ENCODE measurements around the gene RHBDL1. TPM values are rescaled to one million over a fixed set of nuclear protein-coding genes. Genes with fewer than 3 reads are reported as not detected.

Gene RHBDL1
- total RNA-seq, 1 donor from 2014 or later: 6.1 TPM

DNA sequence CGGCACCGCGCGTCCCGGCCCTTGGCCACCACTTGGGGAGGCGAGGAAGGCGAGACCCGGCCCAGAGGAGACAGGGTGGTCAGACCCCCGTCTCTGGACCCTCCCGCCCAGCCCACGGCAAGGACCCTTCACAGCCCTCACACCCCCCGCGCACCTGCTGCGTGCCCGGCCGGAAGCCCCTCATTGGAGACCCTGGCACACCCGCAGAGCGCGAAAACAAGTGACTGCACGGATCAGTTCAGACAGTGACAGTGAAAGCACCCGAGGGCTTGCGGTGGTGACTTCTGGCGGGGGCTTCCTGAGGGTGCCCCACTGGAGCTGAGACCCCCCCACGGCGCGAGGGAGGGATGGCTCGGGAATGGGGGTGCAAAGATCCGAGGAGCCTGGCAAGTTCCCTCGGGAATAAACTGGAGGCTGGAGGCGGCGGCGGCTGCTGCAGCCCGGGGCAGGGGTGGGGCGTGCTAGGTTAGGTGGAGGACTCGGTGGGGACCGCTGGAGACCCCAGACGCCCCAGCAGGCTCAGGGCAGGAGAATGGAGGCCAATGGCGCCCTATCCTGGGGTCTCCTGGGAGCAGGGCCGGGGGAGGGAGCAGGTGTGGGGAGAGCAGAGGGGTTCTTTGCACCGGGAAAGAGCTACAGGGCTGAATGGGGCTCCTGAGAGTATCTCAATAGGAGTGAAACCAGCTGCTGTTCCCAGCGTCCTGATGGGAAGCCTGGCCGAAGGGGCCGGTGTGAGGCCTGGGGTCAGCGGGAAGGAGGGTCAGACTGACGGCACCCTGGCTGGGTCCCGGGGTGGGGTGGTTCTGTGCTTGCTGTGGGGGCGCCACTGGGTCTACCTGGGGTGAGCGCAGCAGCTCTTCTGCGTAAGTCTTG, 31.0 kb downstream of the RHBDL1 start:
- peak overlapping the region; percentile 22 for H3K4me3 Mint-ChIP-seq
- H3K4me1 Mint-ChIP-seq: no peaks in the 10 kb centered on the region
- H3K27me3 Mint-ChIP-seq (ENCODE audit: low read depth): peaks cover 82% of the 10 kb centered on the region

DNA sequence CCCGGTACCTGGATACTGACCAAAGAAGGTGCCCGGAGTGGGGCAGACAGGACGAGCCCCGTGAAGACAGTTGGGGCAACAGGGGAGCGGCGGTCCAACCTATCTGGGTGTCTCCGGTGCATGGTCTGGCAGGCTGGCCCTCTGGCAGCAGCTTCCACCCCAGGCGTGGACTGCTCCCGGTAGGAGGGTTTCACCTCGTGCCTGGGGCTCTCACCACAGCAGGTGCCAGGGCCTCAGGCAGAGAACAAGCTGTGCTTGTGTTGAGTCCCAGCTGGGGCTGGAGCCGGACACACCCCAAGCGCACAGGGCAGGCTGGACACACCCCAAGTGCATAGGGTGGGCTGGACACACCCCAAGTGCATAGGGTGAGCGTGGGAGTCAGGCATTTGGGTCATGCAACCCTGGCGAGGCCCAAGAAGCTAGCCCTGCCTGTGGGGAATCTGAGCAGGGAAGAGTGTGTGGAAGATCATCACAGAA, 31.6 kb downstream of the RHBDL1 start:
- TF ChIP-seq, protein P1, sequence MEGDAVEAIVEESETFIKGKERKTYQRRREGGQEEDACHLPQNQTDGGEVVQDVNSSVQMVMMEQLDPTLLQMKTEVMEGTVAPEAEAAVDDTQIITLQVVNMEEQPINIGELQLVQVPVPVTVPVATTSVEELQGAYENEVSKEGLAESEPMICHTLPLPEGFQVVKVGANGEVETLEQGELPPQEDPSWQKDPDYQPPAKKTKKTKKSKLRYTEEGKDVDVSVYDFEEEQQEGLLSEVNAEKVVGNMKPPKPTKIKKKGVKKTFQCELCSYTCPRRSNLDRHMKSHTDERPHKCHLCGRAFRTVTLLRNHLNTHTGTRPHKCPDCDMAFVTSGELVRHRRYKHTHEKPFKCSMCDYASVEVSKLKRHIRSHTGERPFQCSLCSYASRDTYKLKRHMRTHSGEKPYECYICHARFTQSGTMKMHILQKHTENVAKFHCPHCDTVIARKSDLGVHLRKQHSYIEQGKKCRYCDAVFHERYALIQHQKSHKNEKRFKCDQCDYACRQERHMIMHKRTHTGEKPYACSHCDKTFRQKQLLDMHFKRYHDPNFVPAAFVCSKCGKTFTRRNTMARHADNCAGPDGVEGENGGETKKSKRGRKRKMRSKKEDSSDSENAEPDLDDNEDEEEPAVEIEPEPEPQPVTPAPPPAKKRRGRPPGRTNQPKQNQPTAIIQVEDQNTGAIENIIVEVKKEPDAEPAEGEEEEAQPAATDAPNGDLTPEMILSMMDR (IDR thresholded peaks at IDR 0.05; ENCODE audit: unreplicated experiment): no peak
- H3K36me3 Mint-ChIP-seq: no peaks in the 10 kb centered on the region
- H3K4me1 Mint-ChIP-seq: no peaks in the 10 kb centered on the region
- H3K27me3 Mint-ChIP-seq (ENCODE audit: low read depth): peaks cover 80% of the 10 kb centered on the region
- H3K27ac Mint-ChIP-seq: no peak overlapping the region
- DNase-seq (ENCODE audit: low spot score in 2 of 2, unreplicated experiment in 2 of 2): no peak
- H3K9me3 Mint-ChIP-seq: no peaks in the 10 kb centered on the region
- no peak overlapping the region for H3K4me3 Mint-ChIP-seq

More for the DNA sequence above, 31.0 kb downstream of the RHBDL1 start:
- Mint-ChIP-seq H3K9me3 (no peaks in the 10 kb centered on the region), H3K27ac (no peak overlapping the region), H3K36me3 (no peaks in the 10 kb centered on the region)
- TF ChIP-seq, protein P1 (IDR thresholded peaks at IDR 0.05; ENCODE audit: unreplicated experiment): no peak
- DNase-seq (ENCODE audit: low spot score in 2 of 2, unreplicated experiment in 2 of 2): no peak

DNA sequence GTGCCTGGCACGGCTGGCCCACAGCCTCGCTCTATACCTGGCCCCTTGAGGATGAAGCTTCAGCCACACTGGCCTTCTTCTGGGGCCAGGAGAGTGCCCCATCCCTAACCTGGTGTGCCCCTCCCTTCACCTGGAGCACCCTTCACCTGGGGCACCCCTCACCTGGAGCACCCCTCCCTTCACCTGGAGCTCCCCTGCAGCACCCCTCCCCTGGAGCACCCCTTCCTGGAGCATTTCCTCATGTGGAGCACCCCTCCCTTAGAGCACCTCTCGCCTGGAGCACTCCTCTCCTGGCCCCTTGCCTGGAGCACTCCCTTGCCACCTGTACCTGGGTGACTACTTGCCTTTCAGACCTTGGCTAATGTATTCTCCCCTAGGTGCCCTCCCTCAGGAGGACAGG, 32.5 kb downstream of the RHBDL1 start:
- H3K4me3 Mint-ChIP-seq: no peak overlapping the region
- no peak overlapping the region for H3K27ac Mint-ChIP-seq
- no peaks in the 10 kb centered on the region for H3K36me3 Mint-ChIP-seq
- no peaks in the 10 kb centered on the region for H3K9me3 Mint-ChIP-seq
- H3K27me3 Mint-ChIP-seq (ENCODE audit: low read depth): peaks cover 78% of the 10 kb centered on the region
- TF ChIP-seq, protein P1 (IDR thresholded peaks at IDR 0.05; ENCODE audit: unreplicated experiment): no peak
- H3K4me1 Mint-ChIP-seq: no peaks in the 10 kb centered on the region
- no peak for DNase-seq (ENCODE audit: low spot score in 2 of 2, unreplicated experiment in 2 of 2)

GRCh38 chr16:708959-709358, 33.5 kb downstream of the RHBDL1 start:
- DNase-seq (ENCODE audit: low spot score in 2 of 2, unreplicated experiment in 2 of 2): no peak
- no peaks in the 10 kb centered on the region for H3K36me3 Mint-ChIP-seq
- H3K27me3 Mint-ChIP-seq (ENCODE audit: low read depth): peaks cover 75% of the 10 kb centered on the region
- TF ChIP-seq, protein P1 (IDR thresholded peaks at IDR 0.05; ENCODE audit: unreplicated experiment): no peak
- H3K9me3 Mint-ChIP-seq: no peaks in the 10 kb centered on the region
- no peaks in the 10 kb centered on the region for H3K4me1 Mint-ChIP-seq
- no peak overlapping the region for H3K4me3 Mint-ChIP-seq
- no peak overlapping the region for H3K27ac Mint-ChIP-seq

DNA sequence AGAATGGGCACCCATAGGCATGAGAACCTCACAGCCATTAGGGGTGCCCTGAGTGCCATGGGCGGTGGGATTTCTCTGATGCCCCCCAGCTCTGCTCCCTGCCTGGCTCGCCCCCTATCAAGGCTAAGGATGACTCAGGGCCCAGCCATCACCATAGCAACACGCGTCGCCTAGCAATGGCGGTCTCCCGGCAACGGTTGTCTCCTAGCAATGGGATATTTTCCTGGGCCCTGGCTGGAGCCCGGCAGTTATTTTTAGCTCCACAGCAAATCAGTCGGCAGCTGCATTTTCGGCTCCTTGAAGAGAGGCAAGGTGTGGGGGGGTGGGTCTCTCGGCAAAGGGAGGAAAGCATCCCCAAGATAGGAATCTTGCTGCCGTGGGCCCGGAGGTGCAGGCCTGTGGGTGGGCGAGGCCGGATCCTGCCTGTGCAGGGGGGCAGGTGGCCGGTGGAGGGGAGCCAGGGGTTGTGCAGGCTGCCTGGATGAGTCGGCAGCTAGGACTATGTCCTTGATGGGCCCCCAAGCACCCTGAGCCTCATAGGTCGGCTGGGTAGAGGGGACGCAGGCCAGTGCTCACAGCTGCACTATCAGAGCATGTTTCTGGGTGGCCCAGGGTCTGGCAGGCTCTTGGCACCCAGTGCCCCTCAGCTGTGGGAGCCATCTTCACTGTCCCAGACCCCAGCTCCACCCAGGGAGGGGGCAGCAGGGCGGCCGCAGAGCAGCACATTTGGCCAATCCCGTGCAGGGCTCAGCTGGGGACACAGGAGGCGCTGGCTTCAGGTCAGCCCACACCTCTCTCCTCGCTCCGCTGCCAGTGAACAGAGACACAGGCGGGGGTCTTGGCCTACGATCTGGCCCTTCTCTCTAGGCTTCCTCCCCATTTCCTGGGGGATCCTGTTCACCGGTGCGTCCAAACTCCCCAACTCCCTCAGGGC, 34.4 kb downstream of the RHBDL1 start:
- TF ChIP-seq, protein P1 (IDR thresholded peaks at IDR 0.05; ENCODE audit: unreplicated experiment): no peak
- H3K4me3 Mint-ChIP-seq: no peak overlapping the region
- no peaks in the 10 kb centered on the region for H3K9me3 Mint-ChIP-seq
- H3K27ac Mint-ChIP-seq: no peak overlapping the region
- no peak for DNase-seq (ENCODE audit: low spot score in 2 of 2, unreplicated experiment in 2 of 2)
- peaks cover 74% of the 10 kb centered on the region for H3K27me3 Mint-ChIP-seq (ENCODE audit: low read depth)
- no peaks in the 10 kb centered on the region for H3K36me3 Mint-ChIP-seq
- H3K4me1 Mint-ChIP-seq: no peaks in the 10 kb centered on the region

All from mesothelial cell of epicardium (in vitro differentiated cells).